ENCODE data around the gene PIGH.

The PIGH gene

GRCh38 chr14:67570453-67570852, 29.6 kb downstream of the PIGH start (continued):
- TF ChIP-seq TSHZ2 (CRISPR knock-in tag; IDR thresholded peaks at IDR 0.05) (no peak), ESRRG (CRISPR knock-in tag; IDR thresholded peaks at IDR 0.05) (no peak), CSDC2 (CRISPR knock-in tag; IDR thresholded peaks at IDR 0.05) (no peak), ZNF8 (CRISPR knock-in tag; IDR thresholded peaks at IDR 0.05) (no peak), PPARA (CRISPR knock-in tag; IDR thresholded peaks at IDR 0.05; ENCODE audit: borderline replicate concordance) (no peak), TOX (CRISPR knock-in tag; IDR thresholded peaks at IDR 0.05; ENCODE audit: borderline replicate concordance) (no peak), ZFP30 (CRISPR knock-in tag; IDR thresholded peaks at IDR 0.05) (no peak), ARNTL (CRISPR knock-in tag; IDR thresholded peaks at IDR 0.05; ENCODE audit: borderline replicate concordance, low read depth) (no peak), ZC3H10 (CRISPR knock-in tag; IDR thresholded peaks at IDR 0.05) (no peak)

- no peak for ATAC-seq
- TF ChIP-seq ARNTL (CRISPR knock-in tag; IDR thresholded peaks at IDR 0.05; ENCODE audit: borderline replicate concordance, low read depth): no peak
- TF ChIP-seq BACH2 (CRISPR knock-in tag; IDR thresholded peaks at IDR 0.05; ENCODE audit: borderline replicate concordance): no peak
- TF ChIP-seq TOX (CRISPR knock-in tag; IDR thresholded peaks at IDR 0.05; ENCODE audit: borderline replicate concordance): no peak
- no peak for TF ChIP-seq SNAI2 (CRISPR knock-in tag; IDR thresholded peaks at IDR 0.05)
- TF ChIP-seq PATZ1 (CRISPR knock-in tag; IDR thresholded peaks at IDR 0.05; ENCODE audit: borderline replicate concordance): no peak
- TF ChIP-seq ZC3H10 (CRISPR knock-in tag; IDR thresholded peaks at IDR 0.05): no peak
- no peak for TF ChIP-seq CSRNP3 (CRISPR knock-in tag; IDR thresholded peaks at IDR 0.05)
- TF ChIP-seq POU6F1 (CRISPR knock-in tag; IDR thresholded peaks at IDR 0.05; ENCODE audit: borderline replicate concordance, low read depth): no peak
These were observed 30.3 kb downstream of the PIGH start for GRCh38 chr14:67569651-67570290.

- ATAC-seq: no peak
- TF ChIP-seq CREB5 (CRISPR knock-in tag; IDR thresholded peaks at IDR 0.05; ENCODE audit: low read depth) (no peak), POU6F1 (CRISPR knock-in tag; IDR thresholded peaks at IDR 0.05; ENCODE audit: borderline replicate concordance, low read depth) (no peak), RARB (CRISPR knock-in tag; IDR thresholded peaks at IDR 0.05) (no peak), ZC3H10 (CRISPR knock-in tag; IDR thresholded peaks at IDR 0.05) (no peak), PATZ1 (CRISPR knock-in tag; IDR thresholded peaks at IDR 0.05; ENCODE audit: borderline replicate concordance) (no peak), ISL1 (CRISPR knock-in tag; IDR thresholded peaks at IDR 0.05) (no peak), OSR1 (CRISPR knock-in tag; IDR thresholded peaks at IDR 0.05) (no peak), CSDC2 (CRISPR knock-in tag; IDR thresholded peaks at IDR 0.05) (no peak), ZFP3 (CRISPR knock-in tag; IDR thresholded peaks at IDR 0.05) (no peak), BACH2 (CRISPR knock-in tag; IDR thresholded peaks at IDR 0.05; ENCODE audit: borderline replicate concordance) (no peak), ZFP30 (CRISPR knock-in tag; IDR thresholded peaks at IDR 0.05) (no peak), CSRNP3 (CRISPR knock-in tag; IDR thresholded peaks at IDR 0.05) (no peak)
These were observed 30.9 kb downstream of the PIGH start for GRCh38 chr14:67569011-67569650.

Measured in SK-N-SH treated with all-trans-retinoic acid at 6 μM for 48 hours (cell line).